ENCODE results near the gene HLA-DMB.

HLA-DMB gene

DNA sequence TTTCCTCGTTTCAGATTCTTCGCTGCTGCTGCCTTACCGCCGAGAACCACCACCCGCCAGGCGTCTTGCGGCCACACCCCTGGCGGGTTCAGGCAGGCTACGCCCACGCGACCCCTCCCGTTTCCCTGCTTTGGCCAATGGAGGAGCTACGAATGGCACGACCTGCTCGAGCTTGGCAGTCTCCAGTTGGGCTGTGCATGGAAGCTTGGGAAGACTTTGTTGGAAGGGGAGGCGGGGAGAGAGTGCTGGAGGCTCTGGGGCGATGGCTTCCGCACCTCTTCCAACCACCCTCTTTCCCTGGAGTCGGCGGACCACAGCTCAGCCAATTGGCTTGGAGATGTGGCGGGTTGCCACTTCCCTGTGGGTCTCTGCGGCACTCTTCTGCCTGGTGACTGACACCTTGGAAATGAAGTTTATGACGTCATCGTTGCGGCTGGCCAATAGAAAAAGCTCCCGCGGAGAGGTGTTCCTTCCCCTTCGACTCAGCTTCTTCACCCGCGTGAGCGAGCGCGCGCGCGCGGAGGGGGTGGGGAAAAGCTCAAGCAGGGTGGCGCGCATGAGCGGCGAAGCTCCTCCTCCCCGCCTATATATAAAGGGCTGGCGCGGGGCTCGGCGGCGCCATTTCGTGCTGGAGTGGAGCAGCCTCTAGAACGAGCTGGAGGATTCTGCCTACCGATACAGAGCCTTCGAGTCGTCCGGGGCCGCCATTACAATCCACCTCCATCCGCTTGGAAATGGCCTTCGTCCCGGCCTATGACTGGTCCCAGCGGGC, 30.9 kb upstream of the HLA-DMB start:
- peak; percentile 46 for DNase-seq (ENCODE audit: low spot score)

DNA sequence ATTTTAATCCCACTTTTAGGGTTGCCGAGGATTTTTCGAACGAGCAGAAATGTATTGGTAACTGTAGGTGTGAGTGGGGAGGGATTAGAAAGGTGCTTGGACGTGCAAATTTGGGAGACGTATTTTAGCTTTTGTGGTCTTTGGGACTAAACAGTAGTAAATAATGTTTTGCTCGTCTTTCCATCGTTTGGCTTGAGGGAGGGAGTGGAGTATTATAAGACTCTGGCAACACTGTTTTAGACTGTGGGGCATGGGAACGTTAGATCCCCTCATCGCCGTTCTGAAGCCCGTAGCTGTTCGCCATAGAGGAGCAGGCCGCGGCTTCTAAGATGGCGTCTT, 30.4 kb upstream of the HLA-DMB start:
- no peak for DNase-seq (ENCODE audit: low spot score)

DNA sequence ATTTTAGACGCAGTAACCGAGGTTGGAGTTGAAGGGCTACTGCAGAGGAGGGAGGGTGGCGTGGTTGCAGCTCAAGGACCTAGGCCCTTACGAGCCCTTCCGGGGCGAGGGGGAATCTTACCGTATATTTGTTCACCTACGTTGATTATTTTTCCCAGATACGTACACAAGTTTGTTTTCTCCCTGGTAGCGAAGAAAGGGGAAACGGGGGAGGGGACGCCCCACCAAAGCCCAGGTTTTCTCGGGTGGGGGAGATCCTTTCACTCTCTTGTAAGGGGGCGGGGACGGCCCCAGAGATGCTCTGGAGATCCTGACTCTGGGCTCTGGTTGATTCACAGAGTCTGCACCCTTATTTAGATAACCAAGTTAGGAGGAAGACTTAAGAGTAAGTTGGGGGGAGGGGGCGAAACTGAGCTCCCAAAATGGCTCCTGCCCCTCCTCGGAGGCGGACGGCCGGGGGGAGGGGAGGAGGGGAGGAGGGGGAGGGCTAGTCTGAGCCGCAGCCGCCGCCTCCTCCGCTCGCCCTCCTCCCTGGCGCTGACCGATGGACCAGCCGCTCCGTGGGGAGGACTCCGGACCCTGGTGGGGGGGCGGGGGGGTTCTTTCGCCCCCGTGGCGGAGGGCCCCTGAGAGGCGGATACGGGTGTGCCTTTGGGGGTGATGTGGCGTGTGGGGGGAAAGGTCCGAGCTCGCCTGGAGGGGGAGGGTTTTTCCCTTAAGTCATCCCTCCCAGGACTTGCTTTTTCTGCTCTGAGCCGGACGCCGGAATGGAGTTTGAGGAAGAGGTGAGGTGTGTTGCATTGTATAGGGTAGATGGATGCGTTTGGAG, 29.8 kb upstream of the HLA-DMB start:
- peak; percentile 58 for DNase-seq (ENCODE audit: low spot score)

DNA sequence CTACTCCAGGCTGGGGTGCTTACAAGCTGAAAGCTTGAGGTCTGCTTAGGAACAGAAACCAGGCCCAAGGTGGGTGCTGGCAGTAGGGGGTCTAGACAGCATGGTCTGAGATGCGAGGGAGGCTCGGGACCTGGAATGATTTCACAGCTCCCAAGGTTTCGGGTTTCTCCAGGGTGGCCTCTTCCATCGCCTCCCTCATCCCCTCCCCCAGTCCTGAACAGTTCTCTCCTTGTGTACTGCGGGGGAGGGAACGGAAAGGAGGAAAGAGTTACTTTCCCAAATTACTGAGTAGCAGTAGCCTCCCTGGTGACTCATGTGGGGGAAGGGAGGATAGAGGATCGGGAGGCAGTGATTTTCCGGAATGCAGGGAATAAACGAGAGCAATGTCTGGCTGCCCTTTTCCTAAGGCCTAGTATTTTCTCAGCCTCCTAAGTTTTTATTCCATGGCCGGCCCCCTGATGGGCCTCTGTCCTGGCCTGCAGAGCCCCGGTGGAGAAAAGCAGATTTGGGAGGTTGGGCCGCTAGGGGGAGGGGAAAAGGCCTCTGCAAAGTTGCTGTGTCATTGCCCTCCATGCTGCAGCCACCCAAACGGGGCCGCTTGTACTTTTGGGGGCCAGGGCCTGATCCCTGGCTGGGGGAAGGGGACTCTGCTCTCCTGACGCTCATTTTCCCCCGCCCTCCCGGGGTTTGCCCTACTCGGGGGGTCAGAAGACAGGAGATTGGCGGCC, 29.0 kb upstream of the HLA-DMB start:
- DNase-seq (ENCODE audit: low spot score) = peak; percentile 55

DNA sequence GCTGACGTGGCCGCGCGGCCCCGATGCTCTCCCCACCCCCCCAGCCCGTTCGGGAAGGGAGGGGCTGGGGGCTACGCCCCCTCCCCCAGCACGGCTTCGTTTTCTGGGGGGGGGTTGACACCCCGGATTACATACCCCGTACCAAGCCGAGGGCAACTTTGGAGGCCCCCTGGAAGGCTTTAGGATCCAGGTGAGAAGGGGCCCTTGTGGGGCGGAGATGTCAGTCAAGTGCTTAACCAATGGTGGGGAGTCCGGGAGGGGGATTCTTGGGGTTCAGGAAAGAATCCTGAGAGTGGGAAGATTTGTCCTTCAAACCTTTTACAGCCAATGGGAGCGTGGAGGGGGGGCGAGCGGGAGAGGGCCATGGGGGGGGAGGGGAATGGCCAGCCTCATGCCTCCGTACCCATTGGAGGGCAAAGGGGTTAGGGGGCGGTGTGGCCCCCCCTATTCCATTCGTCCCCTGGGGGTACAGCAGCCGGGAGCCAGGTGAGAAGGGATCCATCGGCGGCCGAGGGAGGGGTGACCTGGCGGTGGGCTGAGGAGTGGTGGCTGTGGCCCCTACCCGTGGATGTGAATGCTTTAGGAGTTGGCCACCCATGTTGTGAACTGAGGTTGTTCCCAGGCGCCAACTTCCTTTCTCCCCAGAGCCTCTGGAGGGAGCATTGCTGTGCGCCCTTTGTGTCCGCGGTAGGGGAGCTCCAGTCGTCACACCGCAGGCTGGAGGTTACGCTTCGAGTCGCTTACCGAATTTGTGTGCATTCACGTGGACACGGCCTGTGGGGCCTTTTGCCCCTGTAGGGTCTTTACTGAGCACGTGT, 28.2 kb upstream of the HLA-DMB start:
- DNase-seq (ENCODE audit: low spot score) = no peak

DNA sequence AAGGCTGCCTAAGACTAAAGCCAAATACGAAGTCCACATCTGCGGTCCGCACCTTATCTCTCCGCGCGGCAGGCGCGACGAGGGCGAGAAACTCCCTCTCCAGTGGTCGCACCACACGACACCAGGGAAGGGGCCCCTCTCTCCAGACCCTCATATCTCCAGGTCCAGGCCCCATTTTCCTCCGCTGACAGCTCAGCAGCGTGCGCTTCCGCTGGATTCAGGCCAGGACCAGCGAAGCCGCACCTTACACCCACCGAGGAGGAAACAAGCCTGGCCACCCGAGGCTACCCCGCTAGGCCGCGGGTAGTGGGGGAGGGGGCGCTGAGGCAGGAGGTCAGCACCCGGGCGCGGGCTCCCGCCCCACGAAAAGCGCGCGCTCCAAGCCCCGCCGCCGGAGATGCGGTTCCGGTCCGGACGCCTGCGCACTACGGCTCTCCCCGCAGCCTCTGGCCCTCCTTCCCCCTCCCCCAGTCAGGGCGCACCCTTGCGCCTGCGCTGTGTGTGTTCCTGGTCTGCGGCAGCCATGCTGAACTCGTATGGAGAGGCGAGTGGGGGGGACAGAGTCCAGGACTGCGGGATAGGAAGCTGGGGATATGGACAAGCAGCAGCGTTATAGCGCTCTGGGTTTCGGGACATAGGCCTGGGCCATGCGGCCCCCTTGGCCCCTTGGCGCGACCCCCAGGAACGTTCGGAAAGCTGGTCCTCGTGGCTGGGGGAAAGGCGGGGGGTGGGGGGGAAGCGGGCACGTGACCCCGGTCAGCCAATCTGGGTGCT, 27.5 kb upstream of the HLA-DMB start, which contains the start of gene BRD2:
Gene BRD2 (plus strand): TSS at position 502 of the 774 bp plus-strand sequence. CDS start 4,305 bp downstream, outside the sequence.
- DNase-seq (ENCODE audit: low spot score) = peak; percentile 80

DNA sequence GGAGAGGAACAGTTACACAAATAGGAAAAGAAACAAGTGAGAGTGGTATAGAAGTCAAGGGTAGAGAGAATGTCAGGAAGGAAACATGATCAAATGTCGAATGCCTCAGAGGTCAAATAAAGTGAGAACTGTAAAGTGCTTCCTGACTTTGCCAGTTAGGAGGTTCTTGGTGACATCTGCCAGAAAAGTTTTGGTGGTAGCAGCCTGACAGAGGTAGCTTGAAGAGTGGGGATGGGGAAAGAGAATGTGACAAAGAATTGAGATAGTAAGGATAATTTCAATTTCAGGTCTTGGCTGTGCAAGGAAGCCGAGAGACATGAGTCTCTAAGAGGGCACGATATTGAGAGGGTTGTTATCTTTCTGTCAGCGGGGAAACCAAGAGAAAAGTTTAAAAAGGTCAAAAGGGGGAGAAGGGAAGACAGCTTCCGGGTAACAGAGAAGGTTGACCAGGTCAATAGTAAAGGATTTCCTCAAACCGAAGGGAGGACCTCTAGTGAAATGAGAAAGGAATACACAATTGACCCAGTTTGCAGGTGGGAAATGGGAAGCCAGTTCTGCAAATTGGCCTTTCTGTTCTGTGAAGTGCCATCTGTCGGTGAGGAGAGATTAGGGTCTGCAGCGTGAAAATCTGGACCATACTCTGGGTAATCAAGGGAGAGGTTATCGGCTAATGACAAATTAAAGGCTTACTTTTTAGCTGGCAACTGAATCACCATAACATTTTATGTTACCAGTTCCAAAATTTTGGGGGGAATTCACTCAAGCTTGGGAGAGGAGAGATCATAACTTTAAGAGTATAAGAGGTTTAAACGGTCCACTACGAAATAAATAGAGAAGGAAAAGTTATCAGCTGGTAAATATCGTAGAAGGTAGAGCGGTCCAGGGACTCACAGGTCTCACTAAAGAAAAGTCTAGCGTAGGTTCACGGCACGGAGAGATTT, 26.6 kb upstream of the HLA-DMB start:
- peak; percentile 32 for DNase-seq (ENCODE audit: low spot score)

DNA sequence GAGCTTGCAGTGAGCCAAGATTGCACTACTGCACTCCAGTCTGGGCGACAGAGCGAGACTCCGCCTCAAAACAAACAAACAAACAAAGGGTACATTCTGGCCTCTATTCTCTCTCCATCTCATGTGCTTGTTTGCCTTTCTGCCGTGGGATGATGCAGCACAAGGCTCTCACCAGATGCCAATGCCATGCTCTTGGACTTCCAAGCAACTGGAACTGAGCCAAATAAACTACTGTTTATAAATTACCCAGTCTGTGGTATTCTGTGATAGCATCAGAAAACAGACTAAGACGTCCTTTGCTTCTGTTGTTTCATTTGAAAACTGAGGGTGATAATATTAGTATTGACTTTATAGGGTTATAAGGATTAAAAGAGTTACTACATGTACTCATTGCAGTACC, 23.9 kb upstream of the HLA-DMB start:
- no peak for DNase-seq (ENCODE audit: low spot score)

DNA sequence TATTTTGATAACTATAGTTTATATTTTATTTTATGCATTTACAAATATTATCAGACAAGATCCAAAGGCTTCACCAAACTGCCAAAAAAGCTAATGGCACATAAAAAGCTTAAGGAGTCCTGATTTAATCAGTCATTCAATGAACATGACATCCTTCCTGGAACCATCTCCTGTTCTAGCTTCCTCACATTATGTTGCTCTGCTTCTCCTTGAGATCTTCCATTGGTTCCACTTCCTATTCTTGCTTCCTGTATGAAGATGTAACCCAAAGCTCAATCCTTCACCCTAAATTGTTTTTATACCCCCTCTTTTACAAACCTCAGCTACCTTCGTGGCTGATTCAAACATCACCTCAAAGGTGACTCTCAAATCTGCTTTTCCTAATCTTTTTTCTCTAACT, 23.0 kb upstream of the HLA-DMB start:
- no peak for DNase-seq (ENCODE audit: low spot score)

DNA sequence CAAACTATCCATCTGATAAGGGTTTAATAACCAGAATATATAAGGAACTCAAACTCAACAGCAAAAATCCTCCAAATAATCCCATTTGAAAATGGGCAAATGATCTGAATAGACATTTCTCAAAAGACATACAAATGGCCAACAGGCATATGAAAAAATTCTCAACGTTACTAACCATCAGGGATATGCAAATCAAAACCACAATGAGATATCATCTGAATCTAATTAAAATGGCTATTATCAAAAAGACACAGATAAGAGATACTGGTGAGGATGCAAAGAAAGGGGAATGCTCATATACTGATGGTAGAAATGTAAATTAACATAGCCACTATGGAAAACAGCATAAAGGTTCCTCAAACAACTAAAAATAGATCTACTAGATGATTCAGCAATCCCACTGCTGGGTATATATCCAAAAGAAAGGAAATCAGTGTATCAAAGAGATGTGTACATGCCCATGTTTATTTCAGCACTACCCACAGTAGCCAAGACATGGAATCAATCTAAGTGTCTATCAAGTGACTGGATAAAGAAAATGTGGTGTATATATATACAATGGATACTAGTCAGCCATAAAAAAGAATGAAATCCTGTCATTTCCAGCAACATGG, 21.5 kb upstream of the HLA-DMB start:
- no peak for DNase-seq (ENCODE audit: low spot score)

DNA sequence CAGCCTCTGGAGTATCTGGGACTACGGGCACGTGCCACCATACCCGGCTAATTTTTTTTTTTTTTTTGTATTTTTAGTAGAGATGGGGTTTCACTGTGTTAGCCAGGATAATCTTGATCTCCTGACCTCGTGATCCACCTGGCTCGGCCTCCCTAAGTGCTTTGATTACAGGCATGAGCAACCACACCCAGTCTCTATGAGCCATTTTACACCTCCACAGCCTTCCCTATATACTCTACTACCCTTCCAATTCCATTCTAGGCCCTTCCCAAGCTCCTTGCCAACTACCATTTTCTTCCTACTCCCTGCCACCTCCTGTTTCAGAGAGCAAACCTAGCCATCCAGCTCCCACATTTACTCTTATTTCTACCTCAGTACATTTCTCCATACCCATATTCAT, 19.7 kb upstream of the HLA-DMB start:
- DNase-seq (ENCODE audit: low spot score) = no peak

DNA sequence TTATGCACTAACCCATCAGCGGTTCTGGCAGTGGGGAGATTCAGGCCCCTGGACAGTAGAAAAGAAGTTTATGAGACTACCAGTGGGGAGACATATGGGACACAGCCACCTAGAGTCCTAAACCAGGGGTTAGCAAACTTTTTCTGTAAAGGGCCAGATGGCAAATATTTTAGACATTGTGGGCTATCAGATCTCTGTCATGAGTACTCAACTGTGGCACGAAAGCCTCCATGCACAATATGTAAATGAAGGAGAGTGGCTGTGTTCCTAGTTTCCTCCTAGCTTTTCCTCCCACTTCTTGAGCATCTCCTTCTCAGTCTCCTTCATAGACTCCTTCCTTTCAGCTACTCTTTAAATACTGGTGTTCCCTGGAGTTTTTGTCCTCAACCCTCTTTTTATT, 15.3 kb upstream of the HLA-DMB start:
- DNase-seq (ENCODE audit: low spot score) = no peak

DNA sequence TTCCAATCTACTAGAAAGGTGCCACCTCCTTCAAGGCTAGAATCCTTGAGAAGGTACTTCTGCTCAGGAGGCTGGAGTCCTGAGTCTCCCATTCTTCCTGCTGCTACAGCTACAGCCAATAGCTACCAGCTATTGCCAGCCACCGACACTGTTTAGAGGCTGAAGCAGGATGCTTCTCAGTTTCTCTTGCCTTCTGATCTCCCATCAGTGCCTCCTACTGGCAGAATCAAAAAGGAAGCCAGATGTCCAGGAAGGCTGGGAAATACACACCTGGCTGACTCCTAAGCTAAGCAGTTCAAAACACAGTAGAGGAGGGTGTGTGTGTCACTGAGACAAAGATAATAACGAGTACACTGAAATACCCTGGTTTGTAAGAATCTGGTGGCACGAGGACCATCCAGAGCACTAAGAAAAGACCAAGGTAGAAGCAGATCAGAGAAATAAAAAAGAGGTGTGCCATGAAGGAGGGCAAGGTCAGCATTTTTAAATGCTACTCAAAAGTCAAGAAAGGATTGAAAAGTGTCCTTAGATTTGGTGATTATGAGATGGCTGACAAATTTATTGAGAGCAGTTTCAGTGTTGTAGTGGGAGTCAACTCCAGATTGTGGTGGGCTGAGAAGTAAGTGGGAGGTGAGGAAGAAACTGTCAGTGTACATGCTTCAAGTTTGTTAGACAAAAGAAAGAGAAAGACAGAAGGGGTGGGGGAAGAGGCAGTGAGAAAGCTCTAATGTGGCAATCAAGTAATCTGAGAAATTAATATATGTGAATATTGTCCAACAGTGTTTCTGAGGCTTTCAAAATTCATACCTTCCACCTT, 14.4 kb upstream of the HLA-DMB start:
- no peak for DNase-seq (ENCODE audit: low spot score)

DNA sequence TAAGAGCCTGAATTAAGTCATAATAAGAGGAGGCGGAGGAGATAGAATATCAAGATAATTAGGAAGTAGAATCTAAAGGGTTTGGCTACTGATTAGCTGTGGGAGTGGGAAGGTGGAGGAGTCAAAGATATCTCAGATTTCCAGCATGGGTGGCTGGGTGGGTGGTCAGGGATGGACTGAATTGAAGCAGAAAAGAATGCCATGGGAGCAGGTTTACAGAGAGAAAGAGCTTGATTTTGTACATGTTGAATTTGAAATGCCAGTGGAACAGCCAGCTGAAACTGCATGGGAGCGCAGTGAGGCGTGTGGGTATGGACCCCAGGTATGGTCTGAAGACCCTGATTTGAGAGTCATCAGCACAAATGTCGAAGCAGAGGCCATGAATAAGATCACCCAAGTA, 13.4 kb upstream of the HLA-DMB start:
- DNase-seq (ENCODE audit: low spot score) = no peak

DNA sequence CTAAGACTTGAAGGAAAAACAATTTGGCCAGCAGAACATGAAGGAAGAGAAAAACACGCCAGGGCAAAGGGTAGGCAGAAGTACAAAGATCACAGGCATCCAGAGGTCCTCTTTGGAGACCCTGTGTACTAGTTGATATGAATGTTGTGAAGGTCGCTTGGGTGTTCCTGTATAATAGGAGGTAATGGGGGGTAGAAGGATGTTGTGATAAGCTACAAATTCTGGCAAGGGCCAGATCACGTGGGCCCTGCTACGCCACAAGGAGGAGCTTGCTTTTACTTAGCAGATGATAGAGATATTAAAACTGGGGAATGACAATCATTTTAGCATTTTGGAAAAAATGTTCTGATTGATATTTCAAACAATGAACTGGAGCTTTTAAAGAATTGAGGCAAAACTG, 12.9 kb upstream of the HLA-DMB start:
- no peak for DNase-seq (ENCODE audit: low spot score)

DNA sequence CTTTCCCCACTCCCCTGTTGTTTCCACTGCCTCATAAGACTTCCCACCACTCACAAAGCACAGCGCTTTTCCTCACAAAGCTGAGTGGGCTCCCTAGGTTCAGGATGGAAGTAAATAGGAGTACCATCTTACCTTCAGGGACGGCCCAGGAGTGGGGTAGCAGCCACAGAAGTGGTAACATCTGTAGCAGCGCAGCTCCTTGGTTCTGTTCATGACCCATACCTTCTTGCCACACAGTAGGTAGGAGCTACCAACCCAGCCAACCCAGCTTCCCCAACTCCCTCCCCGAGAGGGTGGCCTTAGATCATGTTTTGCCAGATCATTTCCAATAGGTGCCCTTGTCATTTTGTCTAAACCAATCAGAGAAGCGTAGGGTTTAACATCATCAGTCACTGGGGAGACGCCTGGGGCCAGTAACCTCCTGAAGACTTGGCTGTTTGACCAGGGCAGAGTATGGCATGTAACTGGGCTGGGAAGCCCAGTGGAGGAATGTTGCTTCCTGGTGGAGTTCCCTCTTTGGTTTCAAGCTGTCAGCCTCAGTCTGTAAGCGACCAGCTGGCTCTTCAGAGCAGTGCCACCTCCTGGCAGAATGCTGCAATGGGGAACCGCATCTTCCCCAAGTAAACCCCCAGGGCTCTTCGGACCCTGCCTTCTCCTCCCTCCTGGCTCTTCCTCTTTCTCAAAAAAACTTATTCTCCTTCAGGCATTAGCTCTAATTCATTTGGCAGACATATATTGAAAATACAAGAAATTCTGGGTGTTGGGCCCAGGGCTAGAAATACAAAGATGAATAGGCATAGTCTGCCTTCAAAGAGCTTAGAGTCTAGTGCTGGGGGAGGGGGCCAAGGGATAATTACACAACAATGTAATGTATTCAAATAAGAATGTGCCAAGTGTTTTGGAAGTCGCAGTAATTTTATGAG, 12.2 kb upstream of the HLA-DMB start, which contains the start of gene HLA-DMA:
Gene HLA-DMA (minus strand): TSS at position 281 of the 923 bp plus-strand sequence. CDS start 61 bp downstream, at position 220.
- peak; percentile 42 for DNase-seq (ENCODE audit: low spot score)

DNA sequence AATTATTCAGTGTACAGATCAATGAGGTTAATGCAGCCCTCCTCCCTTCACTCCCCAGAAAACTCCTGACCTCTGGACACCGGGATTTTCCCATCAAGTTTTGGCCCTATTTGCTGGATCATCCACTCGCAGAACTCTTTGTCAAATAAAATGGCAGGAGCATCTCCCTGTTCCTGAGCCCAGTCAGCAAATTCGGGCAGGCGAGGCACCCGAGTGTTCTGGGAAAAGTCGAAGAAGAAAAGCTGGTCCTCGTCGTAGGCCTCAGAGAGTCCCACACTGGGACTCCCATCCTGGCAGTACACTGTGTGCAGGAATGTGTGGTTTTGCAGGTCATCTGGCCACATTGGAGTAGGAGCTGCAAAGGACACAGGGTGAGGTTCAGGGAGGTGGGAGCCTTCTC, 9.6 kb upstream of the HLA-DMB start:
- DNase-seq (ENCODE audit: low spot score) = no peak

Measured in HuH-7 (cell line).